ENCODE measurements around the gene ASB2.

ASB2 gene

DNA sequence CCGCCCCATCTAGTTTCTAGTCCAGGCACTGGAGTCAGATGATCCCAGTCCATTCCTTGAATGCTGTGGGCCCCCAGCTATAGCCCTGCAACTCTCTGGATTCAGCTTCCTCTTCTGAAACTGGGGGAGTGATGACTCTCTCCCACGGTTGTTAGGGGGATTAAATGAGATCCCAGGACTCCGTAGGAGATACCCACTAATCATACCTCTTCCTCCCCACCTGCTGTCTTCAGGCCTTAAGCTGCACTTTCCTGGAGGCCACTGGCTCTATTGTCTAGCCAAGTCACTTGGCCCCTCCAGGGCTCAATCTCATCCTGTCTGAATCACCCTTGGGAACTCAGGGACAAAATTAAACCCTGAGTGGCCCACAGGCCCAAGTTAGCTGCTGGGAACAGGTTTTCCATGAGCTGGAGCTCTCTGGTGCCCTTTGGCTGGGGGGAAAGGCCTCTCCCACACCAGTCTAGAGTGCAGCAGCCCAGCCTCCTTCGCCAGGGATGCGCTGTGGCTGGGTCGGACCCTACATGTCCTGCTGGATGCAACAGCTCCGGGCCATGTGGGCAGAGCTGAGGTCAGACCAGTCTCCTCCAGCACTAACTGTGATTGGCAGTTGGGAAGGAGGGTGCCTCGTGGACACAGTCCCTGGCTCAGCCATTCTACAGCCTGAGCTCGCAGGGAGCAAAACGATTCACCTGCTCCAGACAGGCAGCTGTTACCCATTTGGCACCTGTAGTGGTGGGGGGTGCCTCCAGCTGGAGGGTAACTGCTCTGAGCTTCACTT, 6.0 kb upstream of the ASB2 start:
- Histone ChIP-seq H3K9me3 (ENCODE audit: control insufficient read depth, insufficient read depth, low read length) (no peaks in the 10 kb centered on the region), H3K79me2 (ENCODE audit: control insufficient read depth, low read length) (no peaks in the 10 kb centered on the region), H3K4me3 (ENCODE audit: low read length) (no peak overlapping the region), H3K27ac (ENCODE audit: low read depth, low read length) (no peak overlapping the region), H3F3A (ENCODE audit: control insufficient read depth, insufficient read depth) (0 out of 2 replicates have a peak, but pooled peaks cover 7% of the 10 kb centered on the region), H3K4me2 (ENCODE audit: low read length) (no peak overlapping the region), H3K27me3 (ENCODE audit: control insufficient read depth, low read length) (no peaks in the 10 kb centered on the region), H3K9me2 (replicated peaks; ENCODE audit: control insufficient read depth, low read length) (no peaks in the 10 kb centered on the region), H3K36me3 (ENCODE audit: control insufficient read depth, low read length) (no peaks in the 10 kb centered on the region), H3K4me1 (ENCODE audit: control insufficient read depth, low read length) (peaks cover 25% of the 10 kb centered on the region), H4K20me1 (ENCODE audit: control insufficient read depth, insufficient read depth, low read depth, low read length) (no peaks in the 10 kb centered on the region)
- TF ChIP-seq, protein P1, sequence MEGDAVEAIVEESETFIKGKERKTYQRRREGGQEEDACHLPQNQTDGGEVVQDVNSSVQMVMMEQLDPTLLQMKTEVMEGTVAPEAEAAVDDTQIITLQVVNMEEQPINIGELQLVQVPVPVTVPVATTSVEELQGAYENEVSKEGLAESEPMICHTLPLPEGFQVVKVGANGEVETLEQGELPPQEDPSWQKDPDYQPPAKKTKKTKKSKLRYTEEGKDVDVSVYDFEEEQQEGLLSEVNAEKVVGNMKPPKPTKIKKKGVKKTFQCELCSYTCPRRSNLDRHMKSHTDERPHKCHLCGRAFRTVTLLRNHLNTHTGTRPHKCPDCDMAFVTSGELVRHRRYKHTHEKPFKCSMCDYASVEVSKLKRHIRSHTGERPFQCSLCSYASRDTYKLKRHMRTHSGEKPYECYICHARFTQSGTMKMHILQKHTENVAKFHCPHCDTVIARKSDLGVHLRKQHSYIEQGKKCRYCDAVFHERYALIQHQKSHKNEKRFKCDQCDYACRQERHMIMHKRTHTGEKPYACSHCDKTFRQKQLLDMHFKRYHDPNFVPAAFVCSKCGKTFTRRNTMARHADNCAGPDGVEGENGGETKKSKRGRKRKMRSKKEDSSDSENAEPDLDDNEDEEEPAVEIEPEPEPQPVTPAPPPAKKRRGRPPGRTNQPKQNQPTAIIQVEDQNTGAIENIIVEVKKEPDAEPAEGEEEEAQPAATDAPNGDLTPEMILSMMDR (IDR thresholded peaks at IDR 0.05; ENCODE audit: low read depth, low read length, poor library complexity, severe bottlenecking) = no peak
- no peak for TF ChIP-seq EZH2phosphoT487 (IDR thresholded peaks at IDR 0.05; ENCODE audit: borderline replicate concordance, low read length)

DNA sequence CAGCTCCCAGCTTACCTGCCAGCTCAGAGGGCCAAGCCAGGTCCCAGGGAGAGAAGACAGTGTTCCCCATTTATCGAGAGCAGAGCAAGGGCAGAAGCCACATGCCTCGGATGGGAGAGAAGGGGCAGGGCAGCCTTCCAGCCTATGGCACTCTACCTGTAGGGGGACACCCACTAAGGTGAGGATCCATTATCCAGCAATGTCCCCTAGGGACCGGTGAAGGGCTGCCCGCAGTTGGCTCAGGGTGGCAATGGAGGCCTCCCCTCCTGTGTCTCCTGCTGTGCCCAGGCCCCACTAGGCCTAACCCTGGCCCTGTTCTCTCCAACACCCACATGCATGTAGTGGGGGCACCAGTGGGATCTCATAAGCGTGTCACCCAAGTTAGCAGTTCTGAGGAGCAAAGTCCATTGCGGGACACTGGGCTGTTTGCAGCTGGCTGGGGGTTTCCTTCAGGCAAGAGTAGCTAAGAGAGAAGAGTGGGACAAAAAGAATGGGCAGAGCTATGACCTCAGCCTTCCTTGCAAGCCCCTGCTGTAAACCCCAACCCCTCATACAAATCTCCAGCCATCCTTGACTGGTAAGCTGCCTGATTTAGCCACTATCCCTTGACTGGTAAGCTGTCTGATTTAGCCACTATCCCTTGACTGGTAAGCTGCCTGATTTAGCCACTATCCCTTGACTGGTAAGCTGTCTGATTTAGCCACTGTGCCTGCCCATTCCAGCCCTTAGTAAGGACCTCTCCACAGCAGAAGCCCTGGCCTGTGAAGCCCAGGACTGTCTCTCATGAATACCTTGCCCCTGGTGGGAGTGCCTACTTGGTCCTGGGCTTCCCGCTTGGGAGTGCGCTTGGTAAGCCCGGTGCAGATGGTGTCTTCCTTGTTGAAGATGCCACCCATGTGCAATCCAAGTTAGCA, 5.2 kb upstream of the ASB2 start:
- no peak overlapping the region for H3K27ac ChIP-seq (ENCODE audit: low read depth, low read length)
- no peak overlapping the region for H3K4me3 ChIP-seq (ENCODE audit: low read length)
- no peaks in the 10 kb centered on the region for H3K27me3 ChIP-seq (ENCODE audit: control insufficient read depth, low read length)
- TF ChIP-seq, protein P1 (IDR thresholded peaks at IDR 0.05; ENCODE audit: low read depth, low read length, poor library complexity, severe bottlenecking) = no peak
- TF ChIP-seq EZH2phosphoT487 (IDR thresholded peaks at IDR 0.05; ENCODE audit: borderline replicate concordance, low read length) = no peak
- peaks cover 10% of the 10 kb centered on the region for H3F3A ChIP-seq (ENCODE audit: control insufficient read depth, insufficient read depth)
- no peaks in the 10 kb centered on the region for H4K20me1 ChIP-seq (ENCODE audit: control insufficient read depth, insufficient read depth, low read depth, low read length)
- H3K9me3 ChIP-seq (ENCODE audit: control insufficient read depth, insufficient read depth, low read length) = no peaks in the 10 kb centered on the region
- peaks cover 33% of the 10 kb centered on the region for H3K4me1 ChIP-seq (ENCODE audit: control insufficient read depth, low read length)
- no peak overlapping the region for H3K4me2 ChIP-seq (ENCODE audit: low read length)
- H3K79me2 ChIP-seq (ENCODE audit: control insufficient read depth, low read length) = no peaks in the 10 kb centered on the region
- no peaks in the 10 kb centered on the region for H3K36me3 ChIP-seq (ENCODE audit: control insufficient read depth, low read length)
- H3K9me2 ChIP-seq (replicated peaks; ENCODE audit: control insufficient read depth, low read length) = no peaks in the 10 kb centered on the region

DNA sequence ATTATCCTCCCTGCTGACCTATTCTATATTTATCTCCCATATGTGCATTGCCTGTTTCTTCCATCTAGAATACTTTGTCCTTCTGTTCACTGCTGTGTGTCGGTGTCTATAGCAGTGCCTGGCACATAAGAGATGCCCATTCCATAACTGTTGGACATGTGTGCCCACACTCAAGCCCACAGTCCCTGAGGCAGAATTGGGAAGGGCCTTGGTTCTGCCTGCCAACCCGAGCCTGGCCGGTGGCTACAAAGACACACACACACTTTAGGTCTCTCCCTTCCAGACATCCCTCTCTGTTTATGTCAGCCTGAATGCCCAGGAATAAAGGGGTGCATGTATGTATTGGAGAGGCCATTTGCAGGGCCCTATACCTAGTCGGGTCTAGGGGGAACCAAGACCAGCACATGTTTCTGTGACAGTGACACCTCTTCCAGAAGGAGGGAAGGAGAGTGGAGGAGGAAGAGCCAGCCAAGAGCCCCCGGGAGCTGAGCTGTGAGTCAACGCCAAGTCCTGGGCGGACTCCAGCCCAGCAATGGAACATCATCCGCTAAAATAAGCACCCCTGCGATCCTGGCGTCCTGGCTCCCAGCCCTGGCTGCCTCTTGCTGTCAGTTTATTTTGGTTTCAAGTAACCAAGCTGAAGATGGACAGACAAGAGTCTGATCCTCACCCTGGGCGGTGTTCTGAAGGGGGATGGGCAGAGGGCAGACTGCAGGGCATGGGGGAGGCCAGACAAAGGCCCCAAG, 4.3 kb upstream of the ASB2 start:
- TF ChIP-seq EZH2phosphoT487 (IDR thresholded peaks at IDR 0.05; ENCODE audit: borderline replicate concordance, low read length) = no peak
- TF ChIP-seq, protein P1 (IDR thresholded peaks at IDR 0.05; ENCODE audit: low read depth, low read length, poor library complexity, severe bottlenecking) = no peak
- H3K27me3 ChIP-seq (ENCODE audit: control insufficient read depth, low read length) = no peaks in the 10 kb centered on the region
- H4K20me1 ChIP-seq (ENCODE audit: control insufficient read depth, insufficient read depth, low read depth, low read length) = no peaks in the 10 kb centered on the region
- H3K27ac ChIP-seq (ENCODE audit: low read depth, low read length) = no peak overlapping the region
- H3F3A ChIP-seq (ENCODE audit: control insufficient read depth, insufficient read depth) = peaks cover 20% of the 10 kb centered on the region
- no peaks in the 10 kb centered on the region for H3K9me3 ChIP-seq (ENCODE audit: control insufficient read depth, insufficient read depth, low read length)
- H3K79me2 ChIP-seq (ENCODE audit: control insufficient read depth, low read length) = no peaks in the 10 kb centered on the region
- H3K4me1 ChIP-seq (ENCODE audit: control insufficient read depth, low read length) = peaks cover 42% of the 10 kb centered on the region
- no peak overlapping the region for H3K4me2 ChIP-seq (ENCODE audit: low read length)
- H3K9me2 ChIP-seq (replicated peaks; ENCODE audit: control insufficient read depth, low read length) = no peaks in the 10 kb centered on the region
- H3K4me3 ChIP-seq (ENCODE audit: low read length) = no peak overlapping the region
- H3K36me3 ChIP-seq (ENCODE audit: control insufficient read depth, low read length) = no peaks in the 10 kb centered on the region

Measured in DOHH2 (cell line).